Vagina (tissue), 2 donors: ENCODE data around the gene IL1RAPL2. TPM values are rescaled to one million over a fixed set of nuclear protein-coding genes. Genes with fewer than 3 reads are reported as not detected.

Experiments used
- DNase-seq, 2 donors: peaks; one replicate each; pipeline ENCODE4 v3.0.0-alpha.2; 2017; ENCODE audit errors: extremely low spot score in 2 of 2
- H3K27ac ChIP-seq: fragments of 200-600 bp; sonication (generic); one replicate; pipeline ENCODE4 v1.5.1; 2019
- H3K27me3 ChIP-seq: fragments of 200-600 bp; sonication (generic); one replicate; pipeline ENCODE4 v1.5.1; 2019
- H3K36me3 ChIP-seq, 2 donors: fragments of 200-600 bp; sonication (generic); one replicate each; pipeline ENCODE4 v1.5.1; 2017 to 2019
- H3K4me1 ChIP-seq: fragments of 200-600 bp; sonication (generic); one replicate; pipeline ENCODE4 v1.5.1; 2019
- H3K4me3 ChIP-seq, 2 donors: fragments of 200-600 bp; sonication (generic); 1 replicate in 1 of 2; 2 replicates in 1 of 2; pipeline ENCODE4 v1.5.1; 2016 to 2019
- H3K9me3 ChIP-seq: fragments of 200-600 bp; sonication (generic); one replicate; pipeline ENCODE4 v1.5.1; 2019
- POLR2A ChIP-seq, 2 donors: fragments of 450-650 bp; IDR thresholded peaks; one replicate each; pipeline ENCODE4 v1.6.1; 2017; ENCODE audit warnings: antibody characterized with exemption in 2 of 2, mild to moderate bottlenecking in 2 of 2, moderate library complexity in 2 of 2
- POLR2AphosphoS5 ChIP-seq, 2 donors: sonication (generic); formaldehyde crosslinking; IDR thresholded peaks; one replicate each; pipeline ENCODE4 v1.9.0; 2017; ENCODE audit warnings: antibody characterized with exemption in 2 of 2, mild to moderate bottlenecking in 2 of 2, low read depth in 1 of 2; ENCODE audit not compliant: insufficient read depth in 1 of 2
- intact Hi-C: fragments of 100-400 bp; cut with DNase I; formaldehyde crosslinking; loops from one replicate; pipeline ENCODE4 v1.15.1; 2023
- total RNA-seq: library from RNA; depleted of rRNA; stranded (reverse); fragments of >200 nt; gene quantifications from one replicate; pipeline ENCODE4 v1.2.3, GENCODE V29; 2016
- TF ChIP-seq, protein P1 (sequence below), 3 experiments: fragments of 450-650 bp in 2 of 3; fragments of 200-600 bp in 1 of 3; sonication (generic) in 1 of 3; IDR thresholded peaks; one replicate each; pipeline ENCODE4 v1.5.1; 2017 to 2019; ENCODE audit warnings: antibody characterized with exemption in 3 of 3, mild to moderate bottlenecking in 2 of 3, moderate library complexity in 2 of 3

The IL1RAPL2 gene
- total RNA-seq, 1 donor from 2014 or later: 0.25 TPM

DNA sequence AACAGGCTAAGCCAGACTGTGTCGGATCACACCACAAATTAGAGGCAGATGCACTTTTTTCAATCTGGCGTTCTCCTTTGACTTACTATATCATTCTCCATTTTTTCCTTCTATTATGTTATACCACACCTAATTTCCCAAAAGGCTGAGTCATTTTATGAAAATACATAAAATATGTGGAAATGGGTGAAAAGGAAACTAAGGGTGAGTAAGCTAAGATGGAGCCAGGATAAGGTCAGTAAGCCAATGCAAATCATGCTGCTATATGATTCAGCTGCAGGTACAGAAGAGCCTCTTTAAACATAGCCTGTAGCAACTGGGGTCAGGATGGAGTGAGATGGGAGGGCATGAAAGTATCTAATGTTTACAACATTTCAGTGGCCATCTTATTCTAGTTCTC lies 748.5 kb downstream of the IL1RAPL2 start:
- no peaks in the 10 kb centered on the region for H3K9me3 ChIP-seq
- H3K27ac ChIP-seq: no peak overlapping the region
- H3K27me3 ChIP-seq: no peaks in the 10 kb centered on the region
- no peaks in the 10 kb centered on the region for H3K36me3 ChIP-seq
- no peak overlapping the region for H3K4me3 ChIP-seq
- intact Hi-C loops: no loop called here
- no peak for DNase-seq
- no peak for TF ChIP-seq POLR2A (IDR thresholded peaks at IDR 0.05)
- TF ChIP-seq, protein P1, sequence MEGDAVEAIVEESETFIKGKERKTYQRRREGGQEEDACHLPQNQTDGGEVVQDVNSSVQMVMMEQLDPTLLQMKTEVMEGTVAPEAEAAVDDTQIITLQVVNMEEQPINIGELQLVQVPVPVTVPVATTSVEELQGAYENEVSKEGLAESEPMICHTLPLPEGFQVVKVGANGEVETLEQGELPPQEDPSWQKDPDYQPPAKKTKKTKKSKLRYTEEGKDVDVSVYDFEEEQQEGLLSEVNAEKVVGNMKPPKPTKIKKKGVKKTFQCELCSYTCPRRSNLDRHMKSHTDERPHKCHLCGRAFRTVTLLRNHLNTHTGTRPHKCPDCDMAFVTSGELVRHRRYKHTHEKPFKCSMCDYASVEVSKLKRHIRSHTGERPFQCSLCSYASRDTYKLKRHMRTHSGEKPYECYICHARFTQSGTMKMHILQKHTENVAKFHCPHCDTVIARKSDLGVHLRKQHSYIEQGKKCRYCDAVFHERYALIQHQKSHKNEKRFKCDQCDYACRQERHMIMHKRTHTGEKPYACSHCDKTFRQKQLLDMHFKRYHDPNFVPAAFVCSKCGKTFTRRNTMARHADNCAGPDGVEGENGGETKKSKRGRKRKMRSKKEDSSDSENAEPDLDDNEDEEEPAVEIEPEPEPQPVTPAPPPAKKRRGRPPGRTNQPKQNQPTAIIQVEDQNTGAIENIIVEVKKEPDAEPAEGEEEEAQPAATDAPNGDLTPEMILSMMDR (IDR thresholded peaks at IDR 0.05): no peak
- no peak for TF ChIP-seq POLR2AphosphoS5 (IDR thresholded peaks at IDR 0.05; ENCODE audit: insufficient read depth in 1 of 2, low read depth in 1 of 2)
- no peaks in the 10 kb centered on the region for H3K4me1 ChIP-seq

DNA sequence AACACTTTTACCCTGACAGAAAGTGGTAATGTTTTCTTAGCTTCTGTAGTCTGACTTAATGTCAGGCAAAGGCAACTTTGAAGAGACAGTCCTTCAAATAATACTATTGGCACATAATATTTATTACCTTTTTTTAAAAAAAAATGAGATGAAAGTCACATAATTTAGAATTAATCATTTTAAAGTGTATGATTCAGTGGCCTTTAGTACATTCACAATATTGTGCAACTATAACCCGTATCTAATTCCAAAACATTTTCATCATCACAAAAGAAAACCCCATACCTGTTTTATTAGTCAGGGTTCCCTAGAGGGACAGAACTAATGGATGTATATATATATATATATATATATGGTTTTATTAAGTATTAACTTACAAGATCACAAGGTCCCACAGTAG lies 749.2 kb downstream of the IL1RAPL2 start:
- TF ChIP-seq POLR2AphosphoS5 (IDR thresholded peaks at IDR 0.05; ENCODE audit: insufficient read depth in 1 of 2, low read depth in 1 of 2) (no peak), POLR2A (IDR thresholded peaks at IDR 0.05) (no peak)
- TF ChIP-seq, protein P1 (IDR thresholded peaks at IDR 0.05): no peak
- intact Hi-C loops: no loop called here

DNA sequence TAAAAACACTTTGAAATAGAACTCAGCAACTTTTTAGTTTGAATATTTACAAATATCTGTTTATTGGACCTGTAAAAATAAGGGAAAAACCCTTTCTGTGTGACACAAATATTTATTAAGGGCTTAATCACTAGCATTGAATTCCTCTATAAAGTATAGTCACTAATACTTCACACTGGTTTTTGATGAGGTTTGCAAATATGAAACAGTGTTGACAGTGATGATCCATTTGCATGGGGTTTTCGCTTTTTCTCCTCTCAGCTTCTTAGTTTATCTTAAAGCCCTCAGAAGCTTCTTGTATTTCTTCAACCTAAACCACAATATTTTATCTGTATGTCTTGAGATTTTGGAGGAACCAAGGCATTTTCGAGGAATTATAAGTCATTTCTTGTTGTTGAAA lies 751.1 kb downstream of the IL1RAPL2 start:
- Histone ChIP-seq H3K36me3 (no peaks in the 10 kb centered on the region), H3K27ac (no peak overlapping the region), H3K4me3 (no peak overlapping the region), H3K27me3 (no peaks in the 10 kb centered on the region), H3K4me1 (no peaks in the 10 kb centered on the region), H3K9me3 (no peaks in the 10 kb centered on the region)
- no peak for TF ChIP-seq POLR2AphosphoS5 (IDR thresholded peaks at IDR 0.05; ENCODE audit: insufficient read depth in 1 of 2, low read depth in 1 of 2)
- TF ChIP-seq POLR2A (IDR thresholded peaks at IDR 0.05): no peak
- TF ChIP-seq, protein P1 (IDR thresholded peaks at IDR 0.05): no peak
- DNase-seq: no peak
- intact Hi-C loops: no loop called here

More for the DNA sequence above, 749.2 kb downstream of the IL1RAPL2 start:
- Histone ChIP-seq H3K9me3 (no peaks in the 10 kb centered on the region), H3K4me1 (no peaks in the 10 kb centered on the region), H3K27me3 (no peaks in the 10 kb centered on the region), H3K27ac (no peak overlapping the region), H3K36me3 (no peaks in the 10 kb centered on the region), H3K4me3 (no peak overlapping the region)
- DNase-seq: no peak

DNA sequence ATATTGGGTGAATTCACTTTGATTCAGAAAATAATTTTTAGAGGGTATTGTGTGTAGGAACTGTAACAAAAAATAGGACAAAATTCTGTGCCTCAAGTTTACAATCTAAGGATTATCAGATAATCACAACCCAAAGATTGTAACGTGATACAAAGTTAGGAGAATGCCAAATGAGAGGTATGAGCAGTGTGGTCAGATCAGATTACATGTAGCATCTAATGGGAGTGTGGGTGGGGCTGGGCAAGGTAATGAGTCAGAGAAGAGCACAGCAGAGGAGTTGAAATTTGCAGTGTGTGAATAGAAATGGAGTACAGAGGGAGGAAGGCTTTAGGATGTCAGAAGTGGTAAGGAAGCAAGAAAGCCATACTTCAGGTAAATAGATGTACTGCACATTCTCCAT lies 757.9 kb downstream of the IL1RAPL2 start:
- no peak for TF ChIP-seq POLR2A (IDR thresholded peaks at IDR 0.05)
- no peak for TF ChIP-seq POLR2AphosphoS5 (IDR thresholded peaks at IDR 0.05; ENCODE audit: insufficient read depth in 1 of 2, low read depth in 1 of 2)
- TF ChIP-seq, protein P1 (IDR thresholded peaks at IDR 0.05): no peak
- intact Hi-C loops: no loop called here
- no peak for DNase-seq
- H3K9me3 ChIP-seq: no peaks in the 10 kb centered on the region
- H3K4me1 ChIP-seq: no peaks in the 10 kb centered on the region
- H3K36me3 ChIP-seq: no peaks in the 10 kb centered on the region
- no peak overlapping the region for H3K4me3 ChIP-seq
- no peak overlapping the region for H3K27ac ChIP-seq
- H3K27me3 ChIP-seq: no peaks in the 10 kb centered on the region

DNA sequence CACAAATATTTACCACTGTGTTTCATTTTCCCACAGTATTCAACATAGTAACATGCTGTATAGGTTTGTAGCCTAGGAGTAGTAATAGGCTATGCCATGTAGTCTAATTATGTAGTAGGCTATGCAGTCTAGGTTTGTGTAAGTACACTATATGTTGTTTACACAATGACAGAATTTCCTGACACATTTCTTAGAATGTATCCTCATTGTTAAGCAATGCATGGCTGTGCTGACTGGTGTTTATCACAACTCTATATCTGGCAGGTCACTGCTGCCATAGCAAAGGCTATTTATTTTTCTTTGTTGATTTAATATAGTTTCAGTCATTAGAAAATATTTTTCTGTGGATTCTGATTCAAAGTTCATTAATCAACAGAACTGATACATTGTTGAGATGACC lies 762.8 kb downstream of the IL1RAPL2 start:
- Histone ChIP-seq H3K27ac (no peak overlapping the region), H3K9me3 (no peaks in the 10 kb centered on the region), H3K36me3 (no peaks in the 10 kb centered on the region), H3K27me3 (no peaks in the 10 kb centered on the region), H3K4me1 (no peaks in the 10 kb centered on the region), H3K4me3 (no peak overlapping the region)
- no peak for TF ChIP-seq POLR2AphosphoS5 (IDR thresholded peaks at IDR 0.05; ENCODE audit: insufficient read depth in 1 of 2, low read depth in 1 of 2)
- no peak for TF ChIP-seq POLR2A (IDR thresholded peaks at IDR 0.05)
- TF ChIP-seq, protein P1 (IDR thresholded peaks at IDR 0.05): no peak
- no peak for DNase-seq
- intact Hi-C loops: no loop called here
